Umbilical cord (tissue), 2 donors: ENCODE results near the gene PRKAG1. TPM values are rescaled to one million over a fixed set of nuclear protein-coding genes. Genes with fewer than 3 reads are reported as not detected.
A peak's percentile ranks its signal among the peaks of the same experiment; 100 is the strongest.

Source experiments
- DNase-seq: peaks from one replicate; pipeline ENCODE4 v3.0.0-alpha.2; 2015; ENCODE audit warnings: low spot score
- total RNA-seq: library from RNA; depleted of rRNA; stranded (reverse); fragments of >200 nt; gene quantifications from one replicate; pipeline ENCODE4 v1.2.3, GENCODE V29; 2014; ENCODE audit warnings: low replicate concordance; ENCODE audit not compliant: insufficient read depth

Gene PRKAG1
- total RNA-seq, 1 donor from 2014 or later, result 52.7 TPM

DNA sequence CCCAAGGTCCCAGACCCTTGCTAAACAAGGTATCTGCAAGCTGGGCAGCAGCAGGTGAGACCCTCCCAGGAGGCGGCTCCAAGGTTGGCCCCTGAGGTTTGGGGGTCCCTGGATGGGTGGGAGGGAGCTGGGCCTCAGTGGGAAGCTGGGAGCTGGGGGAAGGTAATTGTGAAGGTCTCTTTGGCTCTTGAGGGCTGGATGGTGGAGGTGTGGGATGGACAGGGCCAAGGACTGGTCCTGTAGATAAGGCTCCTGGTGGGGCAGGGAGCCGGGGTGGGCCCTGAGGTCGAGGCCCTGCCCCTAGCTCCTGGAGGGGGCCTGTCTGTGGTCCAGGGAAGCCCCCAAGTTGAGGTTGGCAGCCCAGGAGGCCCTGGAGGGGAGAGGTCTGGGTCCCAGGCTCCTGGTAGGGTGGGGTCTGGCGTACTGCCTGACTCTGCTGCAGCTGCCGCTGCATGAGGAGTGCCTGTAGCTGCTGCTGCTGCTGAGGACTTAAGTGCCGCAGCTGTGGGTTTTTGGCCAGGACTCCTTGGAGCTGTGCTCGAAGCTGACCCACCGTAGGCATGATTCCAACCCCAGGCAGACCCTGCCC lies 13.1 kb upstream of the PRKAG1 start:
- DNase-seq, result no peak

DNA sequence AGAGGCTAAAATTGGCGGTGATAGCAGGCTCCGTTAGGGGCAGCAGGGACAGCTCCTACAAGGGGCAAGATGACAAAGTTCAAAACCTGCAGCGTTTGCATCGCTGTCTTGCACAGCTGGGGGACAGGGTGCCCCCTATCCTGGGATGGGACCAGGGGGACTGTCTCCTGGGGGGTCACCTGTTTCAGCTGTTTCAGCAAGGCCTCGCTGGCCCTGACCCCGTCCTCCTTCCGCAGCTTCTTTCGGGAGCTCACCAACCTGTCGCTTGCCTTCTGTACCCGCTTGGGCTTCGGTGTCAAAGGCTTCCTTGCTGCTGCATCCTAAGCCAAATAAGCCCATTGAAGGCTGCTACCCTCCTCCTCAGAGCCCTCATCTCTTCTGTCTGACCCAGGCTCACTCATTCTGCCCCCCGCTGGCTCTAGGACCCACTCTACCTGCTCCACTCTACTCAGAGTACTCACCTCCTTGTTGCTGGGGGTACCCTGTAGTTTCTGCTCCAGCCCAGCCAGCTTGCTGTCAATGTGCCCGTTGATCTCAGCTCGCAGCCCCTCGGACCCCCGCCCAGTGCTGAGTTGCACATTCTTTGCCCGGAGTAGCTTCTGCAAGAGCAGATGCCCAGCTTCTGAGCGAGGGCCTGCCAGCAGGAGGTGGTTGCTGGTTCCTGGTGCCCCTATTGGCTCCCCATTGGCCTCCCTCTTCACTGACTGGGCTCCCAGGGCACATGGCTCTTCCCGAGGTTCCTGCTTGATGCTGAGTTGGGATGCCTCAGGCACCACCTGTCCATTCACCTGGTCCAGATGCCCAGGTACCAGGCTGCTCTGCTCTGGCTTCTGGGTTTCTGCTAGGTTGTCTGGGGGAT lies 12.4 kb upstream of the PRKAG1 start:
- DNase-seq, result no peak

DNA sequence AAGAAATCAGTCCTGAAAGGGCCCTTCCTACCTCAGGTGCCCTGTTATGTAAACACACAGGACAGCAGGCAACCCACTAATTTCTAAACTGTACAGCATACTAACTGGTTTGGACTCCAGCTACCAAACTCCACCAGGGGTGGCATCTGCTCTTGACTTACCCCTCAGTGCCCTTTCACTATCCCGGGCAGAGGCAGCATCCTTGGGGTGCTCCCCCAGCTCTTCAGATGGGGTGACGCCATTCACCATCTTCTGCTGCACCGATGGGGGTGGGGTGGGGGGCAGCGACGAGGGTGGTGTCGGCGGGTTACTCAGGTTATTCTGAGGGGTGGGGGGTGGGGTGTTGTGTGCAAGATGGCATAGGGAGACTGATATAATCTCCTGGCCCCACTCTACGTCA lies 11.5 kb upstream of the PRKAG1 start:
- no peak for DNase-seq

DNA sequence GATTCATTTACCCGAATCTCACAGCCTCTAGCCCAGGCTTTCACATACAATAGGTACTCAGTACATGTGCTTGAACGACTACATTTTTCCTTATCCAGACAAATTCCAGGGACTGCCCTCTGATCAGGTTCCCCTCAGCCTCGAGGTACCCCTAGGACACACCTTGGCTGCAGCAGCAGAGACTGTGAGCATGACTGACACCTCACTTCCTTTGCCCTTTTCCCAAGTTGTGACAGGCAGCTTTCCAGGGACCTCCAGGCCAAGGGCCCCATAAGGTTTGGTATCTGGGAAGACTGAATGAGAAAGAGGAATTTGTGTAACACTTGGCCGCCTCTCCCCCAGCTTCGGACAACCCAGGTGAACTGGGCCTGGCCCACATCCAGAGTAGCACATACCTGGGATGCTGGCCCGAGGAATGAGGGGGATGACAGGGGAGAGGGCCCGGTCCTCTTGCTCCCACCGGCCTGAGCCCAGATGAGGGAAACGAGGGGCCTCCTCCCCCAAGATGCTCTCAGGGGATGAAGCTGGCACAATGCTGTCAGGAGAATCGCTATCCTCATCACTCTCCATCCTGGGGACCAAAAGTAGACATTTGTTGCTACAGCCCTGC lies 10.2 kb upstream of the PRKAG1 start:
- DNase-seq, result no peak

DNA sequence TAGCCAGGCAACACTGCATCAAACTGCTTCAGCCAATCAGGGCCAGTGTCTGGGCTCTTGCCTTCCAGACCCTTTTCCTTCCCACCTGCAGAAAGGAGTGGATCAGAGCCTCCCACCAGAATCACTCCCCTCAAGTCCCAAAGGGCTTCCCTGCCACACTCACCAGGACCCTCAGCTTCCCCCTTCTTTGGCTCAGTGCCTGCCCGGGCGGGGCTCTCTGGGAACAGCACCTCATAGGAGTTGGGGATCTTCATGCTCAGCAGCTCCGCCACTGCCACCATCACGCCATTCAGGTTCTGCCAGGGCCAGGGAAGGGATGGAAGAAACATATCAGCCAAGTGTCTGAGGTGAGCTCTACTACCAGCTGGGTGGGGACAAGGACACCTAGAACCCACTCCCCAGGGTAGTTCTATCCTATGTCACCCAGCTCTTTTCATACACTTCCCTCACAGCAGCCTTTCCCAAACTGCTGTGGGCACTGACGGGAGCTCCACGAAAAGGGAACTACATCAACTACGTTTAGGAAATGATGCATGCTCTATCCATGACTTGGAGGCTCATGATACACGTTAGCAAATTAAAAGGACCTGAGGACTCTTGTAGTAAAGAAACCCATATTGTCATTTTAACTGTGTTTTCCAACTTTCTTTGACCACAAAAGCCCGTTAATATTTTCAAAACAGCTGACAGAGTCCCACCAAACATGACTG lies 9.4 kb upstream of the PRKAG1 start:
- DNase-seq, result no peak

DNA sequence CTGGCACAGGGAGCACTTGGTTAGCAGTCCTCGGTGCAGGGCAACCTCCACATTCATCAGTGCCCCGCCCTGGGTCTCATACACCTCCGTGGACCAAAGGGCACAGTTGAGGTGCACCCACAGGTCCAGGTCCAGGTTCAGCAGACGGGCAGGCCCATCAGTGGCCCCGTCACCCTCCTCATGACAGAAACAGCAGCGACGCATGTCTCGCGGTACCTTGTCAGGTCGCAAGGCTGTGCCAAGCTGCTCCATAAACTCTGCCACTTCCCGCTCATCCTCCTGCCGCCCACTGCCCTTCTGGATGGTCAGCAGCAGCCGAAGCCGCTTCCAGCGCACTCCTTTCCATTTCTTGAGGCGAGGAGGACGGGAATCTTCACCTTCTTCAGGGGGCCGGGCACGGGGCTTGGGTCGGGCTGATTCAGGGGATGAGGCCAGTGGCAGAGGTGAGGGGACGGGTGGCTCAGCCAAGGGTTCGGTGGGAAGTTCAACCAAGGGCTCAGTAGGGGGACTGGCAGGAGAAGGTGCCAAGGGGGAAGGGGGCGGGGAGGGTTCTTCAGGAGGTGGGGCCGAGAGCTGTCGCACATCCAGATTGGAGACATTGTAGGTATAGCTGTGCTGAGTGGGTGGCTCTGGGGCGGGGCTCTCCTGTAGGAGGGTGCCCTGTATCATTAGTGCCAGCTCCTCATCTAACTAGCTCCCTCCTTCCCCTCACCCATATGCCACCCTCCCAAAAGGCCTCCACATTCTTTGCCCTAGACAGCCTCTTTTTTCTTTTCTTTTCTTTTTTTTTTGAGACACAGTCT lies 8.3 kb upstream of the PRKAG1 start:
- no peak for DNase-seq

DNA sequence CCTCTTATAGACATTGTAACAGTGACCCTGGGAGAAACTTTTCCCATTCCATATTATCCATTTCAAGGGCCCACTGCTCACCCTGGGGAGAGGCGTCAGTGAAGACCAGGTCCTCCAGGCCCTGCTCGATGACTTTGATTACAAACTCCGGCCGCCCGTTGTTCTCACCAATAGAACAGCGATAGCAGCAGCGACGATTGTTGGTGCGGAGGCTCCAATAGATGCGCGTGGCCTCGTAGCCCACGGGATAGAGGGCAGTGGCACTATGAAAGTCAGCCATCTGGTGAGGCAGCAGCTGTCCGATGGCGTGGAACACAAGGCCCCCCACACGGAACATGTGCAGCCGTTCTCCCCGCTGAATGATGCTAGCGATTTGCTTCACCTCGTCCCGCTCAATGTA lies 7.5 kb upstream of the PRKAG1 start:
- no peak for DNase-seq

DNA sequence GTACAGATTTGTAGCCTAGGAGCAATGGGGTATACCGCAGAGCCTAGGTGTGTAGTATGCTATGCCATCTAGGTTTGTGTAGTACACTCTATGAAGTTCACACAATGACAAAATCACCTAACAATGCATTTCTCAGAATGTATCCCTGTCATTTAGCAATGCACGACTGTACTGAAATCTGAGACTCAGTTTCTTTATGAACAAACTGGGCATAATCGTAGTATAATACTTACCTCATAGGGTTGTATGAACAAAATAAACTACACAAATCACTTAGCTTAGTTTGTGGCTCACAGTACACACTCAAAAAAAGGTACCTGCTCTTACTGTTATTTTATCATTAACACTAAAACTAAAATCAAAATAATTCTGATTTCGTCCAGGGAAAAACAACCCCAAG lies 6.9 kb upstream of the PRKAG1 start:
- DNase-seq, result no peak

DNA sequence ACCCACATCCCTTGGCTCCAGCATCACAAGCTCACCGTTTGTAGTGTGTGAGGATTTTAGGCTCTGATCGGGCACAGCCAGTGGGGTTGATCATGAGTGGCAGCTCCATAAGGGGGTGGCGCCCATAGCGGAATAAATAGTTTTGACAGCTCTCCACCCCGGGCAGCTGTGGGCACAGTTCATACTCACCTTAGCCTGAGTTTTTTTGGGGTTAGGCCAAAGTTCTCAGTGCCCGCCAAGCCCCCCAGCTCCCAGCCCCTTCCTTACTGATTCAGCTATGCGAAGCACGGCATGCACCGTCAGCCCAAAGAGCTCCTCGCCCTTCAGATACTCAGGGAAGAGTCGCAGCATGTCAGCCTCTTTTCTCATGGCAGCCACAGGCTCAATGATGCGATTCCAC lies 6.0 kb upstream of the PRKAG1 start:
- DNase-seq, result no peak

DNA sequence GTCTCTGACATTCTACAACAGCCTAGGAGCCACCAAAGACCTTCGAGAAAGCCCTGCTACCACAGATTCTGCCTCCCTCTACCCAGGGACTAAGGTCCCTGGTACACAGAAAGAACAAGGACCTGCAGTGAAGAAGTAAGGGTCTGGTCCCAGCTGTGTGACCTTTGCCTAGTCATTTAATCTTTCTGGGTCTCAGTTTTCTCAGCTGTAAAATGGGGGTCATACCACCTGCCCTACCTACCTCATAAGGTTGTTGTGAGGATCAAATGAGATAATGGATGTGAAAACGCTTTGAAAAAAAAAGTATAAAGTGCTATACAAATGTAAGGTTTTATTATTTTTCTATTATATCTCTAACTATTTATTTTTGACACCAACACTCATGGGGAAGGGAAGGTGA lies 5.2 kb upstream of the PRKAG1 start:
- DNase-seq, result no peak

DNA sequence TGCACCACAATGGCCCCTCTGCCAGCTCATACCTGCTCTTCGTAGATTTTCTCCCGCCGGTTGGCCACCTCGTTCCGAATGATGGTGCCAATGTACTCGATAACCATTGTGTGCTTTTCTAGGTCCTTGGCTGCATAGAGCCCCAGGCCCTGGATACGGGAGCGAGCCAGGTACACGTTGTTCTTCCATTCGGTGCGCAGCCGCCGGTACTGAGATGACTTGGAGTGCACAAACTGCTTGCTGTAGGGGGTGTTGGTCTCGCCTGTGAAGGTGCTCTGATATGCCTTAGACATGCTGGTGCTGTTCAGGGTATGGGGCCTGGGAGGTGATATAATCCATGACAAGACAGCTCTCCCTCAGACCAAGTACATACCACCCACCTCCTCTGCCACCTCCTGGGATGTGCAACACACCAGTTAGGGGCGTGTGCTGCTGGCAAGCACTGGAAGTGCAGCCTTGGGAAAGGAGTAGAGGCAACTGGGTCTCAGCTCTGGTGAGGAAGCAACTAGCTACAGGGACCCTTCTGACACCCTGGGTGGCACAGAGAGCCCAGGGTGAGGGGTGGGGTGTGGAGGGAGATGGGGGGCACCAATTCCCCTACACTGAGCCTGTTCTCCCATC lies 4.1 kb upstream of the PRKAG1 start:
- DNase-seq, result no peak

DNA sequence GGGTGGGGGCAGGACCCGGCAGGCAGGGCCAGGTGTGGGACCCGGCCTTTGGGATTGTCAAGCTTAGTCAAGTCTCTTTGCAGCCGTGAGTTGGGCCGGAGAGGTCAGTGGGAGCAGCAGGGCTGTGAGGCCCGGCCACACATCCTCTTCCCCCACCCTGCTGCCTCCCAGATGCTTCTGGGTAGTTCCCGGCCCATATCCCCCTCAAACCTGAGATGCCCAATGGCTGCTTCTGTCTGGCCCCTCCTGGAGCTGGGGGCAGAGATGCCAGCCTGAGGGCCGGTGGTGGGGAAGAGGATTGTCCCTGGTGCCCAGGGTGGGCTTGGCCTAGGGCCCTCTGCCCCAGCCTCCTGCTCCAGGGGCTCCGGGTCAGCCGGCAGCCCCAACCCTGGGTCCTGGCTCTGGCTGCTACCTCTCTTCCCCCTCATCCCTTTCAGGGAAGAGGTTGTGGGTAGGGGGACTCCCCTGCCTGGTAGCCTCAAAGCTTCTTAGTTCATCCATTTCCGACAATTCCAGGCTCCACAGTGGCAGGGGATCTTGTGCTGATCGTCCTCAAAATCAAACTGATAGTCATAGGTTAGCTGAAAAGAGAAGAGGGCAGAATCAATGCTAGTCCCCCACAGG lies 2.8 kb upstream of the PRKAG1 start:
- DNase-seq, result no peak

DNA sequence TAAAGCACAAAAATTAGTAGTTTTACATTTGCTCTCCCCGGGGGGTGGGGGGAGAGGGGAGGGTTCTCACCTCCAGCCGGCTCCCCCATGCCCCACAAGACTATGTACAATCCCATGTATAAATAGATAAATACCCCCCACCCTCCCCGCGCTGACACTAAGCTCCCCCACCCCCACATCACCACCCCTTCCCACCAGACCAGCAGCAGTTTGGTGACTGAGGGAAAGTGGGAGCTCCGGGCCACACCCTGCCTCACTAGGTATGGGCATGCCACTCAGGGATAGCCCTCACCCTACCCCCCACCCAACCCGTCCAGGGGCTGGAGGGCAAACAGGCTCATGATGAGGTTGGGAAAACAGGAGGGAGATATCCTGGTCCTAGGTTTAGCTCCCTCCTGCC lies 1.9 kb upstream of the PRKAG1 start:
- DNase-seq, result no peak

DNA sequence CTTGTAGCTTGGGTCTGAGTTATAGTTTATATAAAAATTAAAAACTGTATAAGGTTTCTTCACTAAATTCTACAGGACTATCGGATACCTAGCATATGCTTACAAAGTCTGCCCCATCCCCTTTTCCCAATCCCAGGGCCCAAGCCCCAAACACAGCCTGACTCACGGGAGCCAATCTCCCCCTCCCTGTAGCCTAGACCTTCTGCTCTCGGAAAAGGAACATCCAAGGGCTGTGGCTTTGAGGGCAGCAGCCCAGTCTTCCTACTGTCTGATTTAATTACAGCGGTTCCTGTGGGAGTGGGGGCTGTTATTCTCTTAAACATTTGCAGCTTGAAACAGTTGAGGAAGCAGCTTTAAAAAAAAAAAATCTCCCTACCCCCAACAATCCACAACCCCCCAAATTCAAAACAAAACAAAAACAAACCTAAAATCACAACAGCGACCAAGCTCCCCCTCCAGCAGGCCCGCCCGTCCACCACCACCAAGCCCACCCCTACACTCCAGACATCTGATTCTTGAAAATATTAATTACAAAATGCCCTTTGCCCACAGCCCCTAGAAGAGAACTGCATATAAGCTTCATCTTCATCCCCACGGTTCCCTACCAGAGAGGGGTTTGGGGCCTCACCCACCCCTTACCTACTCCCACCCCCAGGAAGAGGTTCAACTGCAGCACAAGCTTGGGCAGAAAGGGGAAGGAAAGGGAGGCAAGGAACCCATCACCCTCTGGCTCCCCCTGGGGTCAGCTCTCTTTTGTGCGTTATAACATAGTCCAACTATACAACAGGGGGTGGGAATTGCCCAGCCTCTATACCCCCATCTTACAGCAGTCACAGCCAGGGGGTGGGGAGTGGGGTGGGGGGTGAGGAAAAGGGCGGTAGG lies 1.1 kb upstream of the PRKAG1 start:
- no peak for DNase-seq

DNA sequence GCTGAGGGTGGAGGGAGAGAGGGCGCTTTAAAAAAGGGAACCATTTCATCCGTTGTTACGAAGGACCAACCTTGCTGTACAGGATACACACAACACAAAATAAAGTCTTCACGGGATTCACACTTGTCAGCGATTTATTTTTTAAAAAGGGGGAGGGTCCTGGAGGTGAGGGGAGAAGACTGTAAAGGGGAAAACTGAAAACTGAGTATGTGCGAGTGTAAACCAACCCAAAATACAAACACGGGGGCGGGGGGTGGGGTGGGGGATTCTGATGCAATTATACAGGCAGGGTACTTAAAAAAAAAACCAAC lies 499 bp upstream of the PRKAG1 start:
- no peak for DNase-seq

DNA sequence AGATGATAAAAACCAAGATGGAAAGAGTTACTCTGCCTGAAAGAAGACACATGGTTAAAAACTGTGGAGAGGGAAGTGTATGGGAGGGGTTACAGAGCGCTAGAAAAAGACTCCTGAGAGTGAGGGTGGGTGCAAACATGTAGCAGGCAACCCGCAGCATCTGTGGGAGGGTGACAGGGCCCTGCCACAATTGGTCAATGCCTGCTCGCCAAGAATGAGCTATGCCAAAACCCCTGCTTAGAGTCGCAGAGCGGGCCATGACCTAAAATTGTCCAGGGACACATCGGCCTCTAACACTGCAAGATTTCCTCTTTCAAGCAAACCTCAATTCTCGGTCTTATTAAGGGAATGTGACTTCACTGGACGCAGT lies 700 bp downstream of the PRKAG1 start:
- DNase-seq, result no peak

DNA sequence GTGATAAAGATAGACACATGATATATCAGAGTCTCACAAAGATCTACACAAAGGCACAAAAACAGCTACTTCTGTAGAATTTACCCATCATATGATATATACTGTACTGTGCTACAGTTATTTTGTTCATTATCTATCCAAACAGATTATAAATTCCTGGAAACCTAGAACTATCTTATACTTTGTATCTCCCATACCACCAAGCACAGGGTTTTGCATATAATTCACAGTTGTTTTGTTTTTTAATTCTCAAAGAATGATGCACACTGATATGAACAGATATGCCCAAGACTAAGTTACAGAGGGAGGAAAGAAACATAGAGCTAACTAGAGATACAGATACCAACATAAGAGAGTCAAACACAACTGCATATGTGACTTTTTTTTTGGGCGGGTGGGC lies 3.4 kb downstream of the PRKAG1 start:
- DNase-seq, result no peak

DNA sequence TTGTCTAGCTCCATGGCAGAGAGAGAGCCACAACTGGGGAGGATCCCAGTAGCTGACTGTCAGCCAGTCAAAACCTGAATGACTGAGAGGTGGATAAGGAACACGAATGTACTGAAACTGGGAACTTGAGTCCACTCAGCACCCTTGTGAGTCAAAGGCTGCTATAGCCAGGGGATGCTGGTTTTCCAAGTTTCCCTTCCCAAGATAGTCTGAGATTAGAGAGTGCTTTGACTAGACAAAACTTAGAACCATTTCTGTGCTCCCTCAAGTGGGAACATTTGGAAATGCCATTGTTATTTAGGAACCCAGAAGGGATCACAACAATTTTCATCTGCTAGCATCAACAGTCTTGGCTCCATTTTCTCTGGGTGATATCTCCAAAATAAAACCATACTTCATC lies 4.0 kb downstream of the PRKAG1 start:
- DNase-seq, result peak; percentile 30

DNA sequence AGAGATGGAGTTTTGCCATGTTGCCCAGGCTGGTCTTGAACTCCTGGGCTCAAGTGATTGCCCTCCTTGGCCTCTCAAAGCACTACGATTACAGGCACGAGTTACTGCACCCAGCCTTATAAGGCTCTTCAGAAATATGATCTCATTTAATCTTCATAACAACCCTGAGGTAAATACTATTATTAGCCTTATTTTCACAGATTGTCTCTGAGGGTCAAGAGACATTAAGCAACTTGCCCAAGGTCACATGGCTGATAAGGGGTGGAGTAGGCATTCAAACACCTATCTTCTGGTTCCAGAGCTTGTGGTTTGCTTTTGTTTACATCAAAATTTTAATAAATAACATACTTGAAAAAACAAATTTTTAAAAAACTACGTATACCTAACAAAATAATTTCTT lies 5.1 kb downstream of the PRKAG1 start:
- no peak for DNase-seq

DNA sequence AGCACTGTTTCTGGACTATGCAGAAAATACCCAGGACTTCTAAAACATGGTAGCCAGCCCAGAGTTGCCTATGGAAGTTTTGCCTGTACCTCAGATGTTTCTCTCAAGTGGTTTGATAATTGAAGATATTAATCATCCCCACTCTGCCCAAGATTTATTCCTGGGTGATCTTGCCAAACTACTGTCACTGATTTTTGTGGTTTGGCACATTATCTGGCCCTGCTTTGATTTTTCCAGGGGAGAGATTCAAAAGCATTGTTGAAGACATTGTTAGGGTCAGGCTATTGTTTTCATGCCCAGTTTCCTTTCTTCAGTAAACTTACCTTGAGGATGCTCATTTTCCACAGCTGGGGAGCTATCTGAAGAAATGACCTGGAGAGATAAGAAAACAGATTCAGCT lies 5.8 kb downstream of the PRKAG1 start:
- DNase-seq, result no peak
